SK-N-SH treated with all-trans-retinoic acid at 6 μM for 48 hours (cell line): Measurements from ENCODE around the gene SMOC2.

Experiments used
- ATAC-seq: fragments of 200-7000 bp; cut with Tn5 transposase; 3 replicates; pipeline ENCODE4 v1.9.1; 2020; ENCODE audit warnings: mild to moderate bottlenecking, moderate library complexity
- BACH2 ChIP-seq: fragments of 250-450 bp; sonication (Bioruptor Pico); IDR thresholded peaks from 2 replicates; pipeline ENCODE4 v1.9.0; 2021; ENCODE audit warnings: mild to moderate bottlenecking, borderline replicate concordance
- CSDC2 ChIP-seq: fragments of 250-450 bp; sonication (Bioruptor Pico); IDR thresholded peaks from 2 replicates; pipeline ENCODE4 v1.5.0; 2020; ENCODE audit warnings: mild to moderate bottlenecking, moderate library complexity
- ESRRG ChIP-seq: fragments of 250-450 bp; sonication (Bioruptor Pico); IDR thresholded peaks from 2 replicates; pipeline ENCODE4 v1.6.1; 2021; ENCODE audit warnings: mild to moderate bottlenecking
- GLIS3 ChIP-seq: fragments of 250-450 bp; sonication (Bioruptor Pico); IDR thresholded peaks from 2 replicates; pipeline ENCODE4 v1.5.0; 2020; ENCODE audit warnings: mild to moderate bottlenecking, moderate library complexity
- ISL1 ChIP-seq: fragments of 250-450 bp; sonication (Bioruptor Pico); IDR thresholded peaks from 2 replicates; pipeline ENCODE4 v2.1.2; 2022; ENCODE audit warnings: mild to moderate bottlenecking, moderate library complexity
- OSR1 ChIP-seq: fragments of 250-450 bp; sonication (Bioruptor Pico); IDR thresholded peaks from 2 replicates; pipeline ENCODE4 v1.8.0; 2022; ENCODE audit warnings: moderate library complexity, mild to moderate bottlenecking, inconsistent platforms
- PATZ1 ChIP-seq: fragments of 250-450 bp; sonication (Bioruptor Pico); IDR thresholded peaks from 2 replicates; pipeline ENCODE4 v1.8.0; 2020; ENCODE audit warnings: mild to moderate bottlenecking, moderate library complexity, borderline replicate concordance
- POU6F1 ChIP-seq: fragments of 250-450 bp; sonication (Bioruptor Pico); IDR thresholded peaks from 2 replicates; pipeline ENCODE4 v1.8.0; 2021; ENCODE audit warnings: low read depth, mild to moderate bottlenecking, moderate library complexity, borderline replicate concordance
- PPARA ChIP-seq: fragments of 250-450 bp; sonication (Bioruptor Pico); IDR thresholded peaks from 2 replicates; pipeline ENCODE4 v1.5.0; 2020; ENCODE audit warnings: mild to moderate bottlenecking, borderline replicate concordance
- RARB ChIP-seq: fragments of 250-450 bp; sonication (Bioruptor Pico); IDR thresholded peaks from 2 replicates; pipeline ENCODE4 v1.8.0; 2021; ENCODE audit warnings: mild to moderate bottlenecking, moderate library complexity
- SNAI2 ChIP-seq: fragments of 250-450 bp; sonication (Bioruptor Pico); IDR thresholded peaks from 2 replicates; pipeline ENCODE4 v1.5.0; 2020; ENCODE audit warnings: mild to moderate bottlenecking, moderate library complexity
- TCF4 ChIP-seq: fragments of 250-450 bp; sonication (Bioruptor Pico); IDR thresholded peaks from 2 replicates; pipeline ENCODE4 v1.8.0; 2021; ENCODE audit warnings: mild to moderate bottlenecking, moderate library complexity, borderline replicate concordance
- TOX ChIP-seq: fragments of 250-450 bp; sonication (Bioruptor Pico); IDR thresholded peaks from 2 replicates; pipeline ENCODE4 v1.8.0; 2021; ENCODE audit warnings: mild to moderate bottlenecking, moderate library complexity, borderline replicate concordance
- ZC3H10 ChIP-seq: fragments of 250-450 bp; sonication (Bioruptor Pico); IDR thresholded peaks from 2 replicates; pipeline ENCODE4 v1.5.1; 2021; ENCODE audit warnings: mild to moderate bottlenecking, moderate library complexity
- ZFP30 ChIP-seq: fragments of 450-650 bp; formaldehyde crosslinking; IDR thresholded peaks from 2 replicates; pipeline ENCODE4 v1.5.0; 2022; ENCODE audit warnings: mild to moderate bottlenecking, moderate library complexity
- ZNF565 ChIP-seq: fragments of 450-650 bp; formaldehyde crosslinking; conservative IDR thresholded peaks from 2 replicates; pipeline ENCODE4 v1.5.0; 2020; ENCODE audit warnings: low read depth, mild to moderate bottlenecking, moderate library complexity
- ZNF8 ChIP-seq: fragments of 450-650 bp; formaldehyde crosslinking; IDR thresholded peaks from 2 replicates; pipeline ENCODE4 v1.5.0; 2020; ENCODE audit warnings: mild to moderate bottlenecking, moderate library complexity
- TF ChIP-seq, protein P1 (sequence below): fragments of 250-450 bp; sonication (Bioruptor Pico); IDR thresholded peaks from 2 replicates; pipeline ENCODE4 v1.5.0; 2020; ENCODE audit warnings: mild to moderate bottlenecking, moderate library complexity
- TF ChIP-seq, protein P2 (sequence below): fragments of 250-450 bp; sonication (Bioruptor Pico); IDR thresholded peaks from 2 replicates; pipeline ENCODE4 v1.5.1; 2020; ENCODE audit warnings: low read depth, mild to moderate bottlenecking, moderate library complexity

SMOC2 gene

GRCh38 chr6:168472363-168472762 lies 31.4 kb downstream of the SMOC2 start (continued):
- TF ChIP-seq, protein P1, sequence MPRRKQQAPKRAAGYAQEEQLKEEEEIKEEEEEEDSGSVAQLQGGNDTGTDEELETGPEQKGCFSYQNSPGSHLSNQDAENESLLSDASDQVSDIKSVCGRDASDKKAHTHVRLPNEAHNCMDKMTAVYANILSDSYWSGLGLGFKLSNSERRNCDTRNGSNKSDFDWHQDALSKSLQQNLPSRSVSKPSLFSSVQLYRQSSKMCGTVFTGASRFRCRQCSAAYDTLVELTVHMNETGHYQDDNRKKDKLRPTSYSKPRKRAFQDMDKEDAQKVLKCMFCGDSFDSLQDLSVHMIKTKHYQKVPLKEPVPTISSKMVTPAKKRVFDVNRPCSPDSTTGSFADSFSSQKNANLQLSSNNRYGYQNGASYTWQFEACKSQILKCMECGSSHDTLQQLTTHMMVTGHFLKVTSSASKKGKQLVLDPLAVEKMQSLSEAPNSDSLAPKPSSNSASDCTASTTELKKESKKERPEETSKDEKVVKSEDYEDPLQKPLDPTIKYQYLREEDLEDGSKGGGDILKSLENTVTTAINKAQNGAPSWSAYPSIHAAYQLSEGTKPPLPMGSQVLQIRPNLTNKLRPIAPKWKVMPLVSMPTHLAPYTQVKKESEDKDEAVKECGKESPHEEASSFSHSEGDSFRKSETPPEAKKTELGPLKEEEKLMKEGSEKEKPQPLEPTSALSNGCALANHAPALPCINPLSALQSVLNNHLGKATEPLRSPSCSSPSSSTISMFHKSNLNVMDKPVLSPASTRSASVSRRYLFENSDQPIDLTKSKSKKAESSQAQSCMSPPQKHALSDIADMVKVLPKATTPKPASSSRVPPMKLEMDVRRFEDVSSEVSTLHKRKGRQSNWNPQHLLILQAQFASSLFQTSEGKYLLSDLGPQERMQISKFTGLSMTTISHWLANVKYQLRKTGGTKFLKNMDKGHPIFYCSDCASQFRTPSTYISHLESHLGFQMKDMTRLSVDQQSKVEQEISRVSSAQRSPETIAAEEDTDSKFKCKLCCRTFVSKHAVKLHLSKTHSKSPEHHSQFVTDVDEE (CRISPR knock-in tag), result no peak
- TF ChIP-seq ISL1 (no peak), ESRRG (no peak), ZNF565 (CRISPR knock-in tag) (no peak), ZFP30 (CRISPR knock-in tag) (no peak), BACH2 (CRISPR knock-in tag) (no peak), POU6F1 (CRISPR knock-in tag) (no peak), OSR1 (no peak), CSDC2 (no peak)
- TF ChIP-seq, all 23 proteins: peak for 0

DNA sequence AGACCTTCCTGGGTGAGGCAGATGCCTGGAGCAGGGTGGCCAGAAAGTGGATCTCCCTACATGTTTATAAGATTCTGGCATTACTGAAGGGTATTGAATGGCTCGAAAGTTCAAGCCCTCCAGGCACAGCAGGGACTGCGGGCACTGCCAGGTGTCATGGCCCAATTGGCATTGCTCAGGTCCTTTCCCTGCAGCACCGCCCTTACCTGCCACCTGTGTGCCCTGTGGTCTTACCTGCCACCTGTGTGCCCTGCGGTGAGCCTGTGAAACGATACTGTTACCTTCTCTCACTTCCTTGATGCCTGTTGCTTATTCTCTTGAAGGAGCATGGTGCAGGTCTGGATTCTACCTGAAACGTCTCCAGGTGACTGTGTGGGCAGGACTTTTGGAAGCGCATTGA lies 32.2 kb downstream of the SMOC2 start:
- TF ChIP-seq ESRRG (no peak), CSDC2 (no peak), PPARA (CRISPR knock-in tag) (no peak), RARB (CRISPR knock-in tag) (no peak), ZC3H10 (CRISPR knock-in tag) (no peak), TOX (CRISPR knock-in tag) (no peak), SNAI2 (CRISPR knock-in tag) (no peak)
- TF ChIP-seq, protein P2, sequence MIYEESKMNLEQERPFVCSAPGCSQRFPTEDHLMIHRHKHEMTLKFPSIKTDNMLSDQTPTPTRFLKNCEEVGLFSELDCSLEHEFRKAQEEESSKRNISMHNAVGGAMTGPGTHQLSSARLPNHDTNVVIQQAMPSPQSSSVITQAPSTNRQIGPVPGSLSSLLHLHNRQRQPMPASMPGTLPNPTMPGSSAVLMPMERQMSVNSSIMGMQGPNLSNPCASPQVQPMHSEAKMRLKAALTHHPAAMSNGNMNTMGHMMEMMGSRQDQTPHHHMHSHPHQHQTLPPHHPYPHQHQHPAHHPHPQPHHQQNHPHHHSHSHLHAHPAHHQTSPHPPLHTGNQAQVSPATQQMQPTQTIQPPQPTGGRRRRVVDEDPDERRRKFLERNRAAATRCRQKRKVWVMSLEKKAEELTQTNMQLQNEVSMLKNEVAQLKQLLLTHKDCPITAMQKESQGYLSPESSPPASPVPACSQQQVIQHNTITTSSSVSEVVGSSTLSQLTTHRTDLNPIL (CRISPR knock-in tag), result no peak
- TF ChIP-seq, all 23 proteins: peak for 0
- ATAC-seq, result no peak

DNA sequence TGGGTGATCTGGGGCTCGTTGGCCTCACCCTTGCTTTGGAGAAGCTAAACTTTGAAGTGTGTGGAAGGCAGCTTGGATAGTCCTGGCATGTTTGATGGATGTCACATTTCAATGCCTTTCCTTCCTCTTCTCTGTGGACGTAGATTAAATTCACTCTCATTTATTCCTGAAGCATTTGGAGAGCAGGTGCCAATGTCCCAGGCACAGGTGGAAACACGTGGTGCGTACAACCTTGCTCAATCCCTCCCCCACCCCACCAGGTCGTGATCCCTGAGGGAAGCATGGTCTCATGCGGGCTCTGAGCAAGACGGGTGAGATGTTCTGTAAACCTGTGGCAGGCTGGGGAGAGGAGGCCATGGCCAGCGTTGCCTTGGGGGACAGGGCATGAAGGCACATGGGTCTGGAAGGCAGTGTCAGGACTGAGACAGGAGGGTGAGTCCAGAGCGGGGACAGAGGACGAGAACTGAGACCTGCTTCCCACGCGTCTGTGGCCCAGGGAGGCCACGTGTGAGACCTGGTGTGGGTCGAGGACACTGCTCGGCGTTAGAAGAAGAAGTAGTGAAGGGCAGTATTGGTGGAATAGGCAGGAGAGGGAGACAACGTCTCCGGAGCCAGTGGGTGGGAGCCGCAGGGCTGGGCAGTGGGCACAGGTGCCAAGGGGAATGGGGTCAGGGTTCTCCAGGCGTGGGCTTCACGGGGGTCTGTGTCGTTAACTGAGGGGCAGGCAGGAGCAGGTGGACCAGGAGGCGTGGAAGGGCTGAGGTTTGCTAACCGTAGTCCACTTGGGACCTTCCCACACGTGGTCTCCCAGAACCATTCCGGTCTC lies 34.4 kb downstream of the SMOC2 start:
- TF ChIP-seq POU6F1 (CRISPR knock-in tag) (no peak), BACH2 (CRISPR knock-in tag) (no peak), PATZ1 (CRISPR knock-in tag) (no peak), ZNF8 (CRISPR knock-in tag) (no peak), GLIS3 (CRISPR knock-in tag) (no peak), TOX (CRISPR knock-in tag) (no peak), TCF4 (CRISPR knock-in tag) (no peak)
- TF ChIP-seq, protein P2 (CRISPR knock-in tag), result no peak

More for the DNA sequence above, 34.4 kb downstream of the SMOC2 start:
- no peak for ATAC-seq
